Peyer's patch (tissue), 4 donors: Measurements from ENCODE around the gene SLC2A1. TPM values are rescaled to one million over a fixed set of nuclear protein-coding genes. Genes with fewer than 3 reads are reported as not detected.

Experiments
- DNase-seq, 3 donors: peaks; one replicate each; pipeline ENCODE4 v3.0.0-alpha.2; 2017 to 2019
- H3K27ac ChIP-seq, 4 donors: fragments of 200-600 bp; sonication (generic); one replicate each; pipeline ENCODE4 v1.5.1; 2016 to 2019
- H3K27me3 ChIP-seq, 2 donors: fragments of 200-600 bp; sonication (generic); one replicate each; pipeline ENCODE4 v1.5.1; 2019
- H3K36me3 ChIP-seq, 3 donors: fragments of 200-600 bp; sonication (generic); one replicate each; pipeline ENCODE4 v1.5.1; 2016 to 2019
- H3K4me1 ChIP-seq, 4 donors: fragments of 200-600 bp; sonication (generic); one replicate each; pipeline ENCODE4 v1.5.1; 2016 to 2019
- H3K4me3 ChIP-seq, 4 donors: fragments of 200-600 bp; sonication (generic); 1 replicate in 3 of 4; 2 replicates in 1 of 4; pipeline ENCODE4 v1.5.1; 2016 to 2019; ENCODE audit warnings: mild to moderate bottlenecking in 1 of 4
- H3K9me3 ChIP-seq, 4 donors: fragments of 200-600 bp; sonication (generic); one replicate each; pipeline ENCODE4 v1.5.1; 2016 to 2019; ENCODE audit warnings: mild to moderate bottlenecking in 1 of 4
- CTCF ChIP-seq, 6 experiments: fragments of 450-650 bp in 4 of 6; fragments of 200-600 bp in 2 of 6; sonication (generic) in 1 of 6; IDR thresholded peaks; one replicate each; pipeline ENCODE4 v1.5.1; 2017 to 2019; ENCODE audit warnings: antibody characterized with exemption in 6 of 6, mild to moderate bottlenecking in 3 of 6, moderate library complexity in 1 of 6
- POLR2A ChIP-seq, 2 donors: fragments of 450-650 bp; IDR thresholded peaks; one replicate each; pipeline ENCODE4 v1.5.1; 2017; ENCODE audit warnings: antibody characterized with exemption in 2 of 2, mild to moderate bottlenecking in 2 of 2, moderate library complexity in 2 of 2
- small RNA-seq, 2 donors: library from RNA; depleted of rRNA; stranded (forward); fragments of <200 nt; gene quantifications; one replicate each; pipeline ENCODE3, GENCODE V24; 2016
- total RNA-seq, 4 donors: library from RNA; depleted of rRNA; stranded (reverse); fragments of >200 nt; gene quantifications; one replicate each; pipeline ENCODE4 v1.1.0, GENCODE V29; 2016

The SLC2A1 gene
- total RNA-seq, 4 donors from 2014 or later = 15.7 to 35.7 (median 32.3) TPM

GRCh38 chr1:42886046-42886739, 72.5 kb downstream of the SLC2A1 start:
- no peaks in the 10 kb centered on the region for H3K36me3 ChIP-seq
- no peaks in the 10 kb centered on the region for H3K27me3 ChIP-seq
- no peaks in the 10 kb centered on the region for H3K4me1 ChIP-seq
- no peaks in the 10 kb centered on the region for H3K9me3 ChIP-seq
- no peak overlapping the region for H3K4me3 ChIP-seq
- TF ChIP-seq CTCF (IDR thresholded peaks at IDR 0.05) (no peak), POLR2A (IDR thresholded peaks at IDR 0.05) (no peak)
- no peak overlapping the region for H3K27ac ChIP-seq
- no peak for DNase-seq

- no peaks in the 10 kb centered on the region for H3K9me3 ChIP-seq
- no peak for DNase-seq
- H3K27me3 ChIP-seq = no peaks in the 10 kb centered on the region
- no peak overlapping the region for H3K4me3 ChIP-seq
- H3K36me3 ChIP-seq = no peaks in the 10 kb centered on the region
- no peak overlapping the region for H3K27ac ChIP-seq
- TF ChIP-seq POLR2A (IDR thresholded peaks at IDR 0.05) (no peak), CTCF (IDR thresholded peaks at IDR 0.05) (no peak)
- no peaks in the 10 kb centered on the region for H3K4me1 ChIP-seq
Observed at GRCh38 chr1:42880384-42880783, 78.3 kb downstream of the SLC2A1 start.

- no peaks in the 10 kb centered on the region for H3K9me3 ChIP-seq
- TF ChIP-seq POLR2A (IDR thresholded peaks at IDR 0.05) = no peak
- TF ChIP-seq CTCF (IDR thresholded peaks at IDR 0.05) = no peak
- H3K4me1 ChIP-seq = no peaks in the 10 kb centered on the region
- no peaks in the 10 kb centered on the region for H3K27me3 ChIP-seq
- no peak for DNase-seq
- H3K36me3 ChIP-seq = no peaks in the 10 kb centered on the region
- H3K4me3 ChIP-seq = no peak overlapping the region
- H3K27ac ChIP-seq = no peak overlapping the region
Observed at GRCh38 chr1:42877380-42877779, 81.3 kb downstream of the SLC2A1 start.

GRCh38 chr1:42876009-42876408, 82.7 kb downstream of the SLC2A1 start:
- no peak overlapping the region for H3K4me3 ChIP-seq
- no peak for TF ChIP-seq CTCF (IDR thresholded peaks at IDR 0.05)
- no peak for TF ChIP-seq POLR2A (IDR thresholded peaks at IDR 0.05)
- no peak for DNase-seq
- no peaks in the 10 kb centered on the region for H3K4me1 ChIP-seq
- H3K36me3 ChIP-seq = no peaks in the 10 kb centered on the region
- H3K27me3 ChIP-seq = no peaks in the 10 kb centered on the region
- H3K27ac ChIP-seq = no peak overlapping the region
- no peaks in the 10 kb centered on the region for H3K9me3 ChIP-seq

Small RNA genes lying within 50 kb of the gene (small RNA-seq; reads per million reads assigned to genes)
- gene RNU6-880P = 0 reads per million in 2 donors

Other genes starting within 250 kb of the SLC2A1 start
- not detected for gene CLDN19, start 218.6 kb downstream of the SLC2A1 start, total RNA-seq
- gene P3H1, start 191.8 kb downstream of the SLC2A1 start, total RNA-seq = 100 to 1,000 TPM in 1 of 4 donors, 10 to 100 TPM in 3; 19.4 to 151 (median 27.9) TPM
- 10 to 100 TPM in 1 of 4 donors, 1 to 10 TPM in 3; 1.7 to 11.6 (median 4.4) TPM for gene C1orf50, start 191.6 kb downstream of the SLC2A1 start, total RNA-seq
- not detected for gene TMEM269, start 173.9 kb downstream of the SLC2A1 start, total RNA-seq
- 10 to 100 TPM; 11.2 to 15.3 (median 13.6) TPM for gene ERMAP, start 141.7 kb downstream of the SLC2A1 start, total RNA-seq
- 10 to 100 TPM in 3 of 4 donors, not detected in 1; 12.2 to 16.8 (median 16.6) TPM for gene SVBP, start 141.5 kb downstream of the SLC2A1 start, total RNA-seq
- 10 to 100 TPM in 3 of 4 donors, 1 to 10 TPM in 1; 3.3 to 19.0 (median 10.8) TPM for gene ZNF691, start 112.3 kb downstream of the SLC2A1 start, total RNA-seq
- gene EBNA1BP2, start 213.4 kb upstream of the SLC2A1 start, total RNA-seq = 10 to 100 TPM; 12.8 to 62.7 (median 23.3) TPM
- not detected for gene CFAP57, start 213.5 kb upstream of the SLC2A1 start, total RNA-seq